Activated T-cell treated with anti-CD3 and anti-CD28 coated beads for 1 hour (primary cell): Measurements from ENCODE around the gene PARD3.

Source experiments
- DNase-seq: peaks from one replicate; pipeline ENCODE4 v3.0.0-alpha.2; 2020; ENCODE audit warnings: low read depth

The PARD3 gene

GRCh38 chr10:34340934-34341333, 474.2 kb downstream of the PARD3 start:
- DNase-seq, result no peak

- DNase-seq, result no peak
Measured at GRCh38 chr10:34339816-34340553, 475.1 kb downstream of the PARD3 start.

GRCh38 chr10:34337917-34338316, 477.2 kb downstream of the PARD3 start:
- DNase-seq, result no peak

GRCh38 chr10:34335960-34336690, 479.0 kb downstream of the PARD3 start:
- no peak for DNase-seq

- DNase-seq, result no peak
Measured at GRCh38 chr10:34334908-34335307, 480.2 kb downstream of the PARD3 start.

GRCh38 chr10:34333513-34333912, 481.6 kb downstream of the PARD3 start:
- DNase-seq, result no peak

GRCh38 chr10:34327184-34327583, 487.9 kb downstream of the PARD3 start:
- no peak for DNase-seq

- no peak for DNase-seq
Measured at GRCh38 chr10:34323192-34323591, 491.9 kb downstream of the PARD3 start.

GRCh38 chr10:34320265-34320664, 494.8 kb downstream of the PARD3 start:
- DNase-seq, result no peak

GRCh38 chr10:34319197-34319846, 495.8 kb downstream of the PARD3 start:
- DNase-seq, result no peak

- DNase-seq, result no peak
Measured at GRCh38 chr10:34316154-34316553, 498.9 kb downstream of the PARD3 start.

- no peak for DNase-seq
Measured at GRCh38 chr10:34314457-34314856, 500.6 kb downstream of the PARD3 start.

GRCh38 chr10:34313888-34314287, 501.2 kb downstream of the PARD3 start:
- DNase-seq, result no peak

- no peak for DNase-seq
Measured at GRCh38 chr10:34313353-34313752, 501.7 kb downstream of the PARD3 start.

GRCh38 chr10:34311679-34312078, 503.4 kb downstream of the PARD3 start:
- DNase-seq, result no peak

GRCh38 chr10:34310234-34310633, 504.9 kb downstream of the PARD3 start:
- no peak for DNase-seq

- DNase-seq, result no peak
Measured at GRCh38 chr10:34305189-34305588, 509.9 kb downstream of the PARD3 start.

GRCh38 chr10:34303022-34303421, 512.1 kb downstream of the PARD3 start:
- no peak for DNase-seq

- no peak for DNase-seq
Measured at GRCh38 chr10:34299105-34299611, 515.9 kb downstream of the PARD3 start.

- no peak for DNase-seq
Measured at GRCh38 chr10:34298346-34298818, 516.7 kb downstream of the PARD3 start.

GRCh38 chr10:34297541-34298345, 517.4 kb downstream of the PARD3 start:
- DNase-seq, result no peak

GRCh38 chr10:34295142-34295548, 520.0 kb downstream of the PARD3 start:
- no peak for DNase-seq
